HG03439 (cell line): ENCODE data around the gene MPO.

Experiments used
- ATAC-seq: cut with Tn5 transposase; IDR thresholded peaks from one replicate; pipeline ENCODE4 v1.9.1; 2021; ENCODE audit warnings: mild to moderate bottlenecking, moderate library complexity; ENCODE audit not compliant: unreplicated experiment

MPO gene

GRCh38 chr17:58279736-58280479 is 827 bp downstream of the MPO start:
- ATAC-seq, result no peak

DNA sequence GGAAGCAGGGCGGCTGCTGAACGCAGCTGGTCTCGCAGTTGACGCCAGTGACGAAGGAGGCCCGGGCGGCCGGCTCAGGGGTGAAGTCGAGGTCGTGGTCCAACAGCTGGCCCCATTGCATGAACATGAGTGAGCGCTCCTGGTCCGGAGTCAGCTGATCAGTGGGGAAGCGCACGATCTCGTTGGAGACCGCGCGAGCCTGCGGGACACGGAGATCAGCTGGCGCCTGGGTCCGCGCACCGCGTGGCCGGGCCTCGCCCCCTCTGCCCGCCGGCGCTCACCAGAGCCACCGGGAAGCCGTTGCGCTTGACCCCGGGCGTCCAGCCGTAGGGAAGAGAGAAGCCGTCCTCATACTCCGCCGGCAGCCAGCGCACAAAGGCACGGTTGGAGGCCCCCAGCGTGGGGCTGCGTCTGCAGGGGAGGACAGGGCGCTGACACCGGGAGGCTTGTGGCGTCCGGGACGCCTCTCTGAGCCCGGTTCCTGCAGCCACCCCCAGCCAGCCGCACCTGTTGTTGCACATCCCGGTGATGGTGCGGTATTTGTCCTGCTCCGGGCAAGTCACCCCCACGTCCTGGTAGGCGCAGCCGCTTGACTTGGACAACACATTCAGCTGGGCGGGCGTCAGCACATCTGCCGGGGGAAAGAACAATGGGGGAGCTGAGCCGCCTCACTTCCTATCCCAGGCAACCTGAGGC is 1.6 kb downstream of the MPO start:
- ATAC-seq, result no peak

DNA sequence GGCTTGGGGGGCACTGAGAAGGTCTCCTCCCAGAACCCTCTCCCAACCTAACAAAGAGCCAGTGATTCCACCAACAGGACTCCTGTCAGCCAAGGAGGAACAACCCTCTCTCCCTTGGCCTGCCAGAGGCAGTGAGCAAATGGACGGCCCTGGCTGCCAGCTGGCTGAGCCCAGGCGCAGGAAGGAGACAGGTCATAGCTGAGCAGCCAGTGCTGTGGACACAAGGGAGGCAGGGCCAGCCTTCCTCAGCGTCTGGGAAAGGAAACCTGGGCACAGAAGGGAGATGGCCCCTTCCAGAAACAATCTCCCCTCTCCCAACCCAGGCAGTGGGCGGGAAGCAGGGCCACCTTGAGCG is 2.1 kb downstream of the MPO start:
- ATAC-seq, result no peak

DNA sequence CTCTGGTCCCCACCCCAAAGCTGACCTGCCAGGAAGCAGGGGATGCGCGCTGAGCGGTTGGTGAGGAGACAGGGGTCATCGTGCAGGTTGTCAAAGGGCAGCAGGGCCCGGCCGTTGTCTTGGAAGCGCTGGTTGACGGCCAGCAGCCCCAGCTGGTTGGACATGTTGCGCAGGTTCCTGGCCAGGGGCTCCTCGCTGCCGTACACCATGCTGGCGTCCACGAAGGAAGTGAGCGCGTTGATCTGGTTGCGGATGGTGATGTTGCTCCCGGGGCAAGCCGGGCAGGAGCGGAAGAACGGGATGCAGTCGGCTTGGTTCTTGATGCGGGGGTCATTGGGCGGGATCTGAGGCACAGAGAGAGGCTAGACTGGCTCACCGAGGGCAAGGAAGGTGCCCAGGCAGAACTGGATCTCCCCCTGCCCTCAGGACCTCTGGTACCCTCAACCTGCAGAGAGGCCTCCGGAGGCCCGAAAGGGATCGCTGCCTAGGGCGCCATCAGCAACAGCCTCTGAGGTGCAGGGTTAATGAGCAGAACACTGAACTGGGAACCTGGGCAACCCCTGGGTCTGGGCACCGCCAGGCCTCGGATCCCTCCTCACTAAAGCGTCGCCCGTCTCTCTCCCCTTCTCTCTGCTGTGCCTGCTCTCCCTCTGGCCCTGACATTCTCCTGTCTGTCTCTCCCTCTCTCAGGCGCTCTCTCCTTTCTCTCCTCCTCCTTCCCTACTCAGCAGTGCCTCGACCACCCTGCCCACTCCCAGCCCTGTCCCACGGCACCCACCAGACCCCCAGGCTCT is 2.7 kb downstream of the MPO start:
- no peak for ATAC-seq

GRCh38 chr17:58277107-58277801 is 3.5 kb downstream of the MPO start:
- ATAC-seq, result no peak

GRCh38 chr17:58276423-58276822 is 4.3 kb downstream of the MPO start:
- ATAC-seq, result no peak

DNA sequence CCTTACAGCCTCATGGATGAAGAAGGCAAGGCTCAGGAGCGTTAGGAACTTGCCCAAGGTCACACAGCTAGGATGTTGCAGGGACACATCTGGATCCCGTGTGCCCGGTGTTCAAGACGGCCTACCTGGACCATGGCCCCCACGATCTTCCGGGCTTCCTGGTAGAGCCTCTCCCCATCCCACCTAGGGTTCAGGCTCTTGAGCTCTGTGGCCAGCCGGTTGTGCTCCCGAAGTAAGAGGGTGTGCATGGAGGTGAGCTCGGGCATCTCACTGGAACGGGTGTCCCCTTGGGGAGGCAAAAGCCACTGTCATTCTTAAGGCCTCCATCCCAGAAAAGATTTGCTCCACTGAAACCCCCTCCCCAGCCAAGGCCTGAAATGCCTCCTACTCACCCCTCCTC is 5.3 kb downstream of the MPO start:
- no peak for ATAC-seq

GRCh38 chr17:58273453-58274104 is 7.2 kb downstream of the MPO start:
- no peak for ATAC-seq

DNA sequence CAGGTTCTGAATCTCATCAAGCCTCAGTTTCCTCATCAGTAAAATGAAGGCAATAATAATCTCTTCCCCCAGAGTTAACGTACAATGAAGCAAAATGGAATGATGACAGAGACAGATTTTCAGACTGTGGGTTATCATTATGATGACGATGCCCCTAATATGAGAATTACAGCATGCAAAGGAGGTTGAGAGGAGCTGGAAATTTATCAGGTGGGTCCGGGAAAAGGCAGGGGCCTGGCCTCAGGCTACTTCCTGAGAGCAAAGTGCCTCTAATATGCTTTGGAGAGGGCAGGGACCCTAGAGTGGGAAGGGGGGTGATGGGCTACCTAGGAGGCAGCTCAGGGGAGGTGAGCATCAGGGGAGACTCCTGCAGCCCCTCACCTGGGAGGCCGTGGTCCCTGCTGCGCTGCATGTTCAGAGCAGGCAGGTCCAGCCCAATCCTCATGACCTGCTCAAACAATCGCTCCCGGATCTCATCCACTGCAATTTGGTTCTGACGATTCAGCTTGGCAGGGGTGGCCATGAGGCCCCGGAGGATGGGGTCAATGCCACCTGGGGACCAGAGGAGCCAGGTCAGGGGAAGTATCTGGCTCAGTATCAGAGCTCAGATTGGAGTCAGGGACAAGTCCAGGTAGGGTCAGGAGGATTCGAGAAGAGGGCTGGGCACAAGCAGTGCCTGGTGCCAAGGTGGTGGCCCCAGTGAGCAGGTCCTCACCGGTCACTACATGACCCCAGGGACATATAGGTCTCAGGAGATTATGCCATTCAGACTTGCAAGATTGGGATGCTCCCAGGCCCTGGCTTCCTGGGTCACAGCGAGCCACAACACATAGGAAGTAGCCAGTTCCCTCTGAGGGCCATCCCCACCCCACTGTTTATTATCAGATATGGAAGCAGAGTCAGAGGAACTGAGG is 8.1 kb downstream of the MPO start:
- ATAC-seq, result no peak

DNA sequence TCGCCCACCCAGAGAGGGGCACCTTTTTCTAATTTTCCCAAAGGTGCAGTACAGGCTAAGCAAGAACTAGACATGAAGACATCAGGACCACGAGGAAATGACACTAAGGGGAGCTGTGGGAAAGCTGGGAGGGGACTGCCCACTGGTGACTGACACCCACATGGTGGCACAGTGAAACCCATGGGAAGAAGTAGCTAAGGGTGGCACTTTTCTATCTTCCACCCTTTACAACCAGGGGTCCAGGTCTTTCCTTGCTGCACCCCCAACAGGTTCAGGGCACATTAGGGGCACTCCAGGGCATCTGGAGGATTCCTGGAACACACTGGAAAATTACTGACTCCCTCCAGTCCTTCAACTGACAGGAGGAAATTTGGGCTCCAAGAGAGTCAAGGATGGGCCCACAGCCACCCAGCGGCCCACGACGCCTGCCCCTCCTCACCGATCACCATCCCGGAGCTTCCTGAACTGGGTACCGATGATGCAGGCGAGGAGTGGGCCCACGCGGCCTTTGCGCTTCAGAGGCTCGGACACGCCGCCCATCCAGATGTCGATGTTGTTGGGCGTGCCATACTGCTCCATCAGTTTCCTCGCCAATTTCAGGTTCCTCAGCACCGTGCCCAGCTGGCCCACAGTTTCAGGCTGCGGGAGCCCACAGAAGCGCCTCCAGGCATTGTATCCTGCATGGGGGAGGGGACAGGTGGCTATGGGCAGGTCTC is 9.4 kb downstream of the MPO start:
- no peak for ATAC-seq

DNA sequence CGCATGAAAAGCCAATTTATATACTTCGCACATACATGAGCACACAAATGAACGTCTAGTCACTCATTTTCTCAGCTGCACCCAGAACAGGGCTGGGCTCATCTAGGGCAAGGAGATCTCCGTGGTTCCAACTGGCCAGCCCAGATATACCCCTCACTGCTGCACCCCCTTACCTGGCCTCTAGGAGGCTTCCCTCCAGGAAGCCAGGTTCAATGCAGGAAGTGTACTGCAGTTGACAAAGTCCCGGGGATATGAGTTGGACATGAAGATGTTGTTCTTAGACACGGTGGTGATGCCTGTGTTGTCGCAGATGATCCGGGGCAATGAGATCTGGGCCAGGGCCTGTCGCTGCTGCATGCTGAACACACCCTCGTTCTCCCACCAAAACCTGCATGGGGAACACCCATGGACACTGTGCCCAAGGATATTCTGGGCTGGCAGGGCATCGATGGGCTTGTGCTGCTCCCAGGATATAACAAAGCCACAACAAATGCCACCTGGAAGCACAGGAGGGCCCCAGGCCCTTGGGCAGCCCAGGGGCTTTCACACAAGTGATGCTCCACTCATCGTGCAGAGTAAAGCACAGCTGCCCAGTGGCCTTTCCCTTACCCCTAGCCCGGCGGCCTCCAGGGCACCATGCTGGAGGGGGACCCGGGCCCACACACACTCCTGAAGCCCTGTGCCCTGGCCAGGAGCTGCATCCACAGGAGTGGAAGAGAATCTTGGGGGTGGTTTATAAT is 10.1 kb downstream of the MPO start:
- ATAC-seq, result no peak

DNA sequence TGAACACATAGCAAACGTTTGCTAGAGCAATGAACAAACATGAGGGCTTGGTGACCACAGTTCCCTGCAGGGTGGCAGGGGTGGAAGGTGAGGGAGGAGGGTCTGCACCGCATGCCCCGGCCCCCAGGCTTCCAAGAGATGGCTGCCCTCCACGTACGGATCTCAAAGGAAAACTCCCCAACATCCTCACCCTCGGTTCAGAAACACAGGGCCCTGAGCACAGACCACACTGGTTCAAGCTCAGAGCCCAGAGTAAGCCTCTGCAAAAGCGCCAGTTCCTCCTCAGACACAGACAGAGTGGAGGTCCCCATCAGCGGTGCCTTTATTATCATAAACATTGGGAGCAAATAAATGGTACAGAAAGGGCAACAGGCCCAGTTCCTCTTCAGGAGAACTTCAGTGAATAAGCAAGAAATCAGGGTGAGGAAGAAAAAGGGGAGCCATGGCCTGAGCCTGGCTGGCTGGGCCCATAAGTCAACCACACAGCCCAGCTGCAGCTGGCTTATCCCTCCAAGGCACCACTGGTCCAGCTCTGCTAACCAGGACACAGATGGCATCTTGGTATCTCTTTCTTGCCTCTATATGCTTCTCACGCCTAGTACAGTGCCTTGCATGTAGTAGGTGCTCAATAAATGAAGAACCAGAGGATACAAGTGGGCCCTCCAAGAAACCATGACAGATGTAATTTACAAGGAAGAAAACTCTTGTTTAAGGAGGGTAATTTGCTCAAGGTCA is 11.0 kb downstream of the MPO start:
- no peak for ATAC-seq

DNA sequence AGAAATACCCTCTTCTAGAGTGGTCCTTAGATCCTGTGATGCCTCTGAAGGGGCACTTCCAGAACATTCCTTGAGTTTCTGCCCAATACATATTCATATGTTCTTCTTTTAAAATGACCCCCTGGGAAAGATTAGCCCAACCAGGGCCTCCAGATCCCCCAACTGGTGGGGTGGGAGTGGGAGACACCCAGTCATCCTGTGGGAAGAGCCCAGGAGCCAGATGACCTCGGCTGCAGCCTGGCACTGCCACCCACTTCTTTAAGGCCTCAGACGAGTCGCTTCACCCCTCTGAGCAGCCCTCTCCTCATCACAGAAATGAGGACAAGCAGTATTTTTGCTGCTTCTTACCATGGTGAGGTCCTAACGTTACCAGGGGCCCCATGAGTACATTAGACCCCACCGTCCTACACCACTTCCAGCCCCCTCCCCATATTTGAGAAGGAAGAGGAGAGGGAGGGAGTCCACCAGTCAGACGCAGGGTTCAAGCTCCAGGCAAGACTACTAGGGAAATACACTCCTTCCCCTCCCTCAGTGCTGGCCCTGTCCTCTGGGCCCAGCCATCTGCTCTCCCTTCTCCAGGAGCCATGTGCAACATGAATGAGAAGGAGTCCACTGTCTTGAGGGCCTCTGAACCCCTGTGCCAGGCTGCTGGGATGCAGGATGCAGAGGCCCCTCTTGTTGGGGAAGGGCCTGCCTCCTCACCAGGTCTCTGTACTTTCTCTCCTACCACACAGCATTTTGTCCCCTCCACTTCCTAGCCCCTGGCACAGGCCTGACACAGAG is 11.8 kb downstream of the MPO start:
- ATAC-seq, result no peak

DNA sequence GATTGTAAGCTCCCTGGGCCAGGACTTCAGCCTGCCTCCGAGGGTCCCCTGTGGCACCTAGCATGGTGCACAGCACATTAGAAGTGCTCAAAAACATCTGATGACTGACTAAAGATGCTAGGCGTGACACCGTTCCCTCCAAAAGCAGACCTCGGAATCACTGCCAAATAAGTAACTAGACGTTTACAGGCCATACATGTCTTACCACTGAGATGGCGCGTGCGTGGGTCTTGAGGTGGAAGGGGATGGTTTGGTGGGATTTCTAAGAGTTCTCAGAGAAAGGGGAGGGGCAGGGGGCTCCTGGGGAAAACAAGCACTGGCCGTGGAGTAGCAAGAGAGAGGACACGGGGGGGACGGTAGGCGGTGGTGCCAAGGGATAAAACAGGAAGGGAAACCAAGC is 12.4 kb downstream of the MPO start:
- no peak for ATAC-seq

GRCh38 chr17:58267347-58268324 is 13.1 kb downstream of the MPO start:
- no peak for ATAC-seq
